B cell (primary cell): ENCODE data around the gene PROSER1.

Experiments used
- CTCF ChIP-seq: fragments of 200-600 bp; IDR thresholded peaks from one replicate; pipeline ENCODE4 v1.8.0; 2022; ENCODE audit warnings: antibody characterized with exemption, mild to moderate bottlenecking
- EZH2 ChIP-seq: IDR thresholded peaks from 2 replicates; pipeline ENCODE4 v1.6.1; 2012; ENCODE audit warnings: borderline replicate concordance, low read depth, mild to moderate bottlenecking, moderate library complexity, low read length; ENCODE audit not compliant: insufficient read depth, poor library complexity, severe bottlenecking

DNA sequence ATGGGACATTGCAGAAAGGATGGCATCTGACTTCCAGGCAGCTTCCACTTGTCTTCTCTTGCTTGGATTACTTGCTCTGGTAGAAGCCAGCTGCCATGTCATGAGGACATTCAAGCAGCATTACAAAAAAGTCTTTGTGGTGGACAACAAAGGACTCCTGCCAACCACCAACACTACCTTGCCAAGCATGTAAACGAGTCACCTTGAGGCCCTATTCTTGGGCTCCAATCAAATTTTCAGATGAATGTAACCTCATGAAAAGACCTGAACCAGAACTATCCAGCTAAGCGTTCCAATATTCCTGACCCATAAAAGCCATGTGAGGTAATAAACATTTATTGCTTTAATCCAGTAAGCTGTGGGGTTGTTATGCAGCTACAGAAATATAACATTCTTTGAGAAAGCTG, 12.5 kb downstream of the PROSER1 start:
- TF ChIP-seq CTCF = no peak
- no peak for TF ChIP-seq EZH2
